Hepatocyte (in vitro differentiated cells): ENCODE results near the gene TKTL2. TPM values are rescaled to one million over a fixed set of nuclear protein-coding genes. Genes with fewer than 3 reads are reported as not detected.
"Not testable (repeated sequence)": the region's sequence is repeated elsewhere in the genome, so short reads cannot be mapped to it uniquely, and the experiment has no call there.

Experiments used
- DNase-seq: peaks from one replicate; pipeline ENCODE4 v3.0.0-alpha.2; 2016; ENCODE audit warnings: low spot score
- H2AFZ ChIP-seq: fragments of 200-600 bp; sonication (generic); 2 replicates; pipeline ENCODE4 v1.6.0; 2016; ENCODE audit warnings: antibody characterized with exemption, mild to moderate bottlenecking
- H3K27ac ChIP-seq: fragments of 200-600 bp; sonication (generic); 2 replicates; pipeline ENCODE4 v1.5.1; 2016; ENCODE audit warnings: mild to moderate bottlenecking
- H3K27me3 ChIP-seq: fragments of 200-600 bp; sonication (generic); 2 replicates; pipeline ENCODE4 v1.6.1; 2016
- H3K36me3 ChIP-seq: fragments of 200-600 bp; sonication (generic); replicated peaks from 2 replicates; pipeline ENCODE4 v1.5.1; 2016; ENCODE audit warnings: low read depth; ENCODE audit not compliant: insufficient read depth
- H3K4me1 ChIP-seq: fragments of 200-600 bp; sonication (generic); 2 replicates; pipeline ENCODE4 v1.5.1; 2016; ENCODE audit warnings: mild to moderate bottlenecking, moderate library complexity; ENCODE audit not compliant: insufficient read depth
- H3K4me2 ChIP-seq: fragments of 200-600 bp; sonication (generic); 2 replicates; pipeline ENCODE4 v1.6.0; 2016
- H3K4me3 ChIP-seq: fragments of 200-600 bp; sonication (generic); 2 replicates; pipeline ENCODE4 v1.5.1; 2016; ENCODE audit warnings: mild to moderate bottlenecking
- H3K79me2 ChIP-seq: fragments of 200-600 bp; sonication (generic); 2 replicates; pipeline ENCODE4 v1.6.0; 2017; ENCODE audit warnings: mild to moderate bottlenecking
- H3K9me2 ChIP-seq: fragments of 200-600 bp; sonication (generic); replicated peaks from 2 replicates; pipeline ENCODE4 v1.6.0; 2017; ENCODE audit warnings: mild to moderate bottlenecking; ENCODE audit not compliant: insufficient read depth
- H3K9me3 ChIP-seq: fragments of 200-600 bp; sonication (generic); 2 replicates; pipeline ENCODE4 v1.5.1; 2016; ENCODE audit warnings: low read depth, mild to moderate bottlenecking
- H4K20me1 ChIP-seq: fragments of 200-600 bp; sonication (generic); 2 replicates; pipeline ENCODE4 v1.6.0; 2016; ENCODE audit warnings: mild to moderate bottlenecking; ENCODE audit not compliant: insufficient read depth, poor library complexity, severe bottlenecking
- CTCF ChIP-seq: fragments of 200-600 bp; sonication (generic); IDR thresholded peaks from 2 replicates; pipeline ENCODE4 v1.5.1; 2016; ENCODE audit warnings: antibody characterized with exemption, mild to moderate bottlenecking; ENCODE audit not compliant: poor library complexity
- EZH2 ChIP-seq: fragments of 200-600 bp; sonication (generic); IDR thresholded peaks from 2 replicates; pipeline ENCODE4 v1.6.1; 2016; ENCODE audit warnings: antibody characterized with exemption, mild to moderate bottlenecking, borderline replicate concordance
- EZH2phosphoT487 ChIP-seq: fragments of 200-600 bp; sonication (generic); IDR thresholded peaks from one replicate; pipeline ENCODE4 v1.6.1; 2018; ENCODE audit warnings: antibody characterized with exemption, mild to moderate bottlenecking, low read depth, moderate library complexity; ENCODE audit not compliant: unreplicated experiment, severe bottlenecking
- WGBS: methylation state at CpG from one replicate; pipeline ENCODE4 v1.1.6; 2016; ENCODE audit warnings: low lambda C conversion rate; ENCODE audit errors: missing lambda C conversion rate; 5-methylcytosine and 5-hydroxymethylcytosine counted together
- polyA plus RNA-seq: library from polyadenylated mRNA; unstranded; fragments of >200 nt; fragmentation: Nextera tagmentation; extraction: Ambion mirVana; gene quantifications from 2 replicates; pipeline ENCODE4 v1.2.1, GENCODE V29; 2016
- total RNA-seq: library from RNA; depleted of rRNA; stranded (reverse); fragments of >200 nt; gene quantifications from 2 replicates; pipeline ENCODE4 v1.2.3, GENCODE V29; 2014

Gene TKTL2
- total and polyA plus RNA-seq, 2 experiments from 2014 or later = not detected

GRCh38 chr4:163448540-163449203 is 24.9 kb downstream of the TKTL2 start:
- Histone ChIP-seq H4K20me1 (no peaks in the 10 kb centered on the region), H3K9me3 (no peaks in the 10 kb centered on the region), H3K4me3 (no peak overlapping the region), H3K4me1 (no peaks in the 10 kb centered on the region), H2AFZ (no peak overlapping the region), H3K27ac (no peak overlapping the region), H3K36me3 (no peaks in the 10 kb centered on the region), H3K27me3 (no peaks in the 10 kb centered on the region), H3K9me2 (no peaks in the 10 kb centered on the region), H3K79me2 (no peaks in the 10 kb centered on the region), H3K4me2 (no peak overlapping the region)
- 65% methylated on average over 6 of the region's 6 CpGs for WGBS
- DNase-seq = no peak
- TF ChIP-seq EZH2phosphoT487 (no peak), EZH2 (no peak), CTCF (no peak)

- no peak overlapping the region for H3K27ac ChIP-seq
- TF ChIP-seq EZH2phosphoT487 (no peak), CTCF (no peak), EZH2 (no peak)
- no peaks in the 10 kb centered on the region for H3K79me2 ChIP-seq
Measured at GRCh38 chr4:163447481-163447880, 26.1 kb downstream of the TKTL2 start.

GRCh38 chr4:163447023-163447422 is 26.5 kb downstream of the TKTL2 start:
- not testable (repeated sequence) for DNase-seq, H3K9me2 ChIP-seq, H2AFZ ChIP-seq, H3K79me2 ChIP-seq, H3K4me3 ChIP-seq, H3K27me3 ChIP-seq, H3K27ac ChIP-seq, H3K4me2 ChIP-seq, H3K36me3 ChIP-seq, H3K9me3 ChIP-seq, H3K4me1 ChIP-seq, H4K20me1 ChIP-seq
- WGBS = 91% methylated on average over 12 of the region's 12 CpGs

More at GRCh38 chr4:163447481-163447880, 26.1 kb downstream of the TKTL2 start:
- H3K4me3 ChIP-seq = no peak overlapping the region
- H3K4me2 ChIP-seq = no peak overlapping the region
- no peak for DNase-seq
- H3K4me1 ChIP-seq = no peaks in the 10 kb centered on the region
- no peaks in the 10 kb centered on the region for H3K36me3 ChIP-seq
- H3K9me2 ChIP-seq = no peaks in the 10 kb centered on the region
- H4K20me1 ChIP-seq = no peaks in the 10 kb centered on the region
- H3K27me3 ChIP-seq = no peaks in the 10 kb centered on the region
- no peaks in the 10 kb centered on the region for H3K9me3 ChIP-seq
- H2AFZ ChIP-seq = no peak overlapping the region
- 91% methylated on average over 1 of the region's 1 CpG for WGBS

DNA sequence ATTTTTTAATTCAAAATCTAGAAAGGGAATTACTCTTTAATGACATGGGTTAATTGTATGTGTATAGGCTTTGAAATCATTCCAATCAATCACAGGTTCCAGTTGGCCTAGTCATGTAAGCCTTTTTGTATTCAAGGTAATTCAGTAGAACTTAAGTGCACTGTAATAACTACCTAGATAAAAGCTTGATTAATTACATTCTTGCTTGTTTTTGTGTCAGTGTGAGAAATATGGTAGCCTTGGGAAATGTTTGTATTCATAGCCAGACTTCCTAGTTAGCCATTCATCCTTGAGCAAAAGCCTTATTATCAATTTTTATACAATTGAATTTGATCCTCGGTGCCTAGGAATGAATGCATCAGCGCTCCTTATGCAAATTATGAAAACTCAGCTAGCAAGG is 33.5 kb downstream of the TKTL2 start:
- Histone ChIP-seq H3K27me3 (no peaks in the 10 kb centered on the region), H3K4me2 (no peak overlapping the region), H3K9me3 (no peaks in the 10 kb centered on the region), H3K4me1 (no peaks in the 10 kb centered on the region), H3K9me2 (no peaks in the 10 kb centered on the region), H3K4me3 (no peak overlapping the region), H2AFZ (no peak overlapping the region), H3K27ac (no peak overlapping the region), H3K79me2 (no peaks in the 10 kb centered on the region), H3K36me3 (no peaks in the 10 kb centered on the region), H4K20me1 (no peaks in the 10 kb centered on the region)
- WGBS = 90% methylated on average over 2 of the region's 2 CpGs
- no peak for DNase-seq
- no peak for TF ChIP-seq EZH2phosphoT487
- no peak for TF ChIP-seq EZH2
- no peak for TF ChIP-seq CTCF

Other genes with a start within 250 kb of the TKTL2 start
- gene NPY1R, start 141.2 kb downstream of the TKTL2 start, total RNA-seq = 5.7 and 9.0 TPM in 2 replicates
- 1.1 and 2.9 TPM in 2 replicates for gene NPY1R, start 141.2 kb downstream of the TKTL2 start, polyA plus RNA-seq
- gene NPY5R, start 129.9 kb downstream of the TKTL2 start, total RNA-seq = 0.30 and 0.44 TPM in 2 replicates
- gene NPY5R, start 129.9 kb downstream of the TKTL2 start, polyA plus RNA-seq = 0.46 and 0.72 TPM in 2 replicates
- gene TMA16, start 20.9 kb upstream of the TKTL2 start, total RNA-seq = 18.0 and 24.9 TPM in 2 replicates
- 10.9 and 15.7 TPM in 2 replicates for gene TMA16, start 20.9 kb upstream of the TKTL2 start, polyA plus RNA-seq